ENCODE measurements around the gene TNFAIP1.

- TF ChIP-seq PHF8 (IDR thresholded peaks at IDR 0.05; ENCODE audit: borderline replicate concordance, low read depth): no peak
- TF ChIP-seq RFX5 (IDR thresholded peaks at IDR 0.05): no peak
- TF ChIP-seq RNF2 (IDR thresholded peaks at IDR 0.05; ENCODE audit: borderline replicate concordance, low read depth): no peak
Measured at GRCh38 chr17:28370035-28370743, 34.6 kb downstream of the TNFAIP1 start, which contains the start of gene VTN.
